Immature natural killer cell (primary cell): ENCODE results near the gene PMIS2. TPM values are rescaled to one million over a fixed set of nuclear protein-coding genes. Genes with fewer than 3 reads are reported as not detected.

Source experiments
- DNase-seq, 3 donors: peaks; one replicate each; pipeline ENCODE4 v3.0.0; 2022; ENCODE audit warnings: mixed read lengths in 1 of 3
- H3K27ac Mint-ChIP-seq, 6 donors: one replicate each; pipeline ENCODE4 v1.8.0; 2020; ENCODE audit warnings: mixed read lengths in 6 of 6, mild to moderate bottlenecking in 5 of 6, inconsistent platforms in 4 of 6, moderate library complexity in 3 of 6
- H3K27me3 Mint-ChIP-seq, 3 donors: one replicate each; pipeline ENCODE4 v1.8.0; 2020 to 2021; ENCODE audit warnings: low read depth in 3 of 3, mild to moderate bottlenecking in 3 of 3, mixed read lengths in 3 of 3, moderate library complexity in 3 of 3, inconsistent platforms in 1 of 3
- H3K36me3 Mint-ChIP-seq, 3 donors: one replicate each; pipeline ENCODE4 v1.8.0; 2020; ENCODE audit warnings: mixed read lengths in 3 of 3, inconsistent platforms in 2 of 3, mild to moderate bottlenecking in 2 of 3
- H3K4me1 Mint-ChIP-seq, 2 donors: one replicate each; pipeline ENCODE4 v1.8.0; 2020; ENCODE audit warnings: inconsistent platforms in 2 of 2, mild to moderate bottlenecking in 2 of 2, mixed read lengths in 2 of 2, moderate library complexity in 1 of 2
- H3K4me3 Mint-ChIP-seq, 5 donors: one replicate each; pipeline ENCODE4 v1.8.0; 2020; ENCODE audit warnings: mild to moderate bottlenecking in 5 of 5, mixed read lengths in 5 of 5, inconsistent platforms in 3 of 5, moderate library complexity in 3 of 5
- H3K9me3 Mint-ChIP-seq, 6 donors: one replicate each; pipeline ENCODE4 v1.8.0; 2020; ENCODE audit warnings: mild to moderate bottlenecking in 6 of 6, mixed read lengths in 6 of 6, inconsistent platforms in 4 of 6, moderate library complexity in 3 of 6
- polyA plus RNA-seq, 3 donors: library from polyadenylated mRNA; unstranded; fragments of 300-500 nt; fragmentation: Illumina TruSeq; gene quantifications; one replicate each; pipeline ENCODE4 v1.2.3, GENCODE V29; 2021

The PMIS2 gene
- polyA plus RNA-seq, 3 donors from 2014 or later, result not detected

DNA sequence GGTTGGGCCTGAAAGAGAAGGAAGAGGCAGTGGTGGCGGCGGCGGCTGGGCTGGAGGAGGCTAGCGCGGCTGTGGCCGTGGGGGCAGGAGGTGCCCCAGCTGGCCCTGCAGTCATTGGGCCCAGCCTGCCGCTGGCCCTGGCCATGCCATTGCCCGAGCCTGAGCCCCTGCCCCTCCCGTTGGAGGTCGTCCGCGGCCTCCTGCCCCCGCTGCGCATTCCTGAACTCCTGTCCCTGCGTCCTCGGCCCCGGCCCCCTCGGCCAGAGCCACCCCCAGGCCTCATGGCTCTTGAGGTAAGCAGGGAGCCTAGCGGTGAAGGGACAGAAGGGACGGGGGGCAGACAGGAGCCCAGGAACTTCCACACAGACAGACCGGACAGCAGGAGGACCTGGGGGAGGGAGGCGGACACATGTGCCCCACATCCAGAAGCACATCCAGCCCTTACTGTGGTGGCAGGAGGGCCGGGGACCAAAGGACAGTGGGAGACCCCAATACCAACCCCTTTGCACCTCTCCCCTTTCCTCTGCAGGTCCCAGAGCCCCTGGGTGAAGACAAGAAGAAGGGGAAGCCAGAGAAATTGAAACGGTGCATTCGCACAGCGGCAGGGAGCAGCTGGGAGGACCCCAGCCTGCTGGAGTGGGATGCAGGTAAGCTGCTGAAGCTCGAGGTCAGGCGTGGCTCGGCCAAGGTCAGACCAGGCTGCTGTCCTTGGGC is 47.9 kb downstream of the PMIS2 start:
- peaks cover under 1% of the 10 kb centered on the region in 3 donors for H3K27me3 Mint-ChIP-seq
- H3K4me3 Mint-ChIP-seq, result no peak overlapping the region
- H3K9me3 Mint-ChIP-seq, result no peaks in the 10 kb centered on the region
- peaks cover 13 to 38% (median 21%) of the 10 kb centered on the region in 3 donors for H3K36me3 Mint-ChIP-seq
- no peak overlapping the region for H3K27ac Mint-ChIP-seq
- DNase-seq, result no peak
- H3K4me1 Mint-ChIP-seq, result peaks cover 12 to 26% of the 10 kb centered on the region in 2 donors

DNA sequence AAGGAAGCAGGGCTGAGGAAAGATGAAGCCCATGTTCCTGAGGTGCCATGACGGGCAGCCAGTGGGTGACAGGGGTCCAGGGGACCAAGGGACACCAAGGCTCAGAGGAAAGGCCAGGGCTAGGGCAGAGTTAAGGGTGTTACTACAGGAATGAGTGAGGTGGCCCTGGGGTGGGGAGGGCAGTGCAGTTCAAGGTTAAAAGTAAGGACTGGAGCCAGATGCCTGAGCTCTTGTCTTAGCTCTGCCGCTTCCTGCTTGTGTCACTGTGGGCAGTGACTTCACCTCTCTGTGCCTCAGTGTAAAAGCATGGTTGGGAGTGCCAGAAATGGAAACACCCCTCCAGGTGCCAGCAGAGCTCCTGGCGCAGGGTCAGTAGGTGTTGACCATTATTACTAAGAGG is 50.7 kb downstream of the PMIS2 start:
- Mint-ChIP-seq H3K36me3 (peaks cover 10 to 29% (median 17%) of the 10 kb centered on the region in 3 donors), H3K27ac (no peak overlapping the region), H3K4me3 (no peak overlapping the region), H3K27me3 (peaks cover 0 to 2% (median 0%) of the 10 kb centered on the region in 3 donors), H3K4me1 (peaks cover 6 to 11% of the 10 kb centered on the region in 2 donors), H3K9me3 (no peaks in the 10 kb centered on the region)
- no peak for DNase-seq

Other genes starting within 250 kb of the PMIS2 start
- gene FFAR1, start 238.3 kb upstream of the PMIS2 start, polyA plus RNA-seq, result not detected
- gene FFAR3, start 227.7 kb upstream of the PMIS2 start, polyA plus RNA-seq, result not detected
- gene GPR42, start 215.1 kb upstream of the PMIS2 start, polyA plus RNA-seq, result not detected
- gene FFAR2, start 137.9 kb upstream of the PMIS2 start, polyA plus RNA-seq, result 1 to 10 TPM in 1 of 3 donors, under 1 TPM in 2; 0.12 to 1.6 (median 0.15) TPM
- gene KRTDAP, start 95.7 kb upstream of the PMIS2 start, polyA plus RNA-seq, result not detected
- 10 to 100 TPM in 2 of 3 donors, 1 to 10 TPM in 1; 5.0 to 24.5 (median 20.3) TPM for gene DMKN, start 72.5 kb upstream of the PMIS2 start, polyA plus RNA-seq
- not detected for gene SBSN, start 57.9 kb upstream of the PMIS2 start, polyA plus RNA-seq
- gene GAPDHS, start 52.7 kb upstream of the PMIS2 start, polyA plus RNA-seq, result not detected
- gene TMEM147, start 40.5 kb upstream of the PMIS2 start, polyA plus RNA-seq, result 100 to 1,000 TPM; 117 to 184 (median 151) TPM
- not detected for gene ATP4A, start 22.5 kb upstream of the PMIS2 start, polyA plus RNA-seq
- 1 to 10 TPM in 2 of 3 donors, under 1 TPM in 1; 0.98 to 7.5 (median 6.0) TPM for gene HAUS5, start 26.6 kb downstream of the PMIS2 start, polyA plus RNA-seq
- gene RBM42, start 42.9 kb downstream of the PMIS2 start, polyA plus RNA-seq, result 10 to 100 TPM; 51.4 to 91.8 (median 72.7) TPM
- under 1 TPM; 0.55 to 0.79 (median 0.68) TPM for gene ETV2, start 55.6 kb downstream of the PMIS2 start, polyA plus RNA-seq
- 1,000 to 10,000 TPM in 1 of 3 donors, 100 to 1,000 TPM in 2; 711 to 1,050 (median 736) TPM for gene COX6B1, start 62.1 kb downstream of the PMIS2 start, polyA plus RNA-seq
- not detected for gene UPK1A, start 80.3 kb downstream of the PMIS2 start, polyA plus RNA-seq
- gene ZBTB32, start 118.4 kb downstream of the PMIS2 start, polyA plus RNA-seq, result not detected
- 1 to 10 TPM in 1 of 3 donors, under 1 TPM in 1, not detected in 1; 0.30 to 1.8 TPM for gene KMT2B, start 131.8 kb downstream of the PMIS2 start, polyA plus RNA-seq
- gene IGFLR1, start 156.3 kb downstream of the PMIS2 start, polyA plus RNA-seq, result 100 to 1,000 TPM in 2 of 3 donors, 10 to 100 TPM in 1; 94.6 to 116 (median 109) TPM
- 10 to 100 TPM; 11.8 to 21.4 (median 15.8) TPM for gene U2AF1L4, start 159.2 kb downstream of the PMIS2 start, polyA plus RNA-seq
- 100 to 1,000 TPM; 127 to 149 (median 129) TPM for gene PSENEN, start 159.5 kb downstream of the PMIS2 start, polyA plus RNA-seq
- gene LIN37, start 162.4 kb downstream of the PMIS2 start, polyA plus RNA-seq, result 10 to 100 TPM in 2 of 3 donors, 1 to 10 TPM in 1; 9.7 to 15.2 (median 12.6) TPM
- not detected for gene HSPB6, start 170.9 kb downstream of the PMIS2 start, polyA plus RNA-seq
- gene PROSER3, start 172.0 kb downstream of the PMIS2 start, polyA plus RNA-seq, result 1 to 10 TPM; 1.2 to 7.8 (median 2.2) TPM
- gene ARHGAP33, start 189.4 kb downstream of the PMIS2 start, polyA plus RNA-seq, result under 1 TPM in 1 of 3 donors, not detected in 2; 0.37 TPM
- not detected for gene PRODH2, start 226.7 kb downstream of the PMIS2 start, polyA plus RNA-seq